Measurements from ENCODE around the gene ELP4.

DNA sequence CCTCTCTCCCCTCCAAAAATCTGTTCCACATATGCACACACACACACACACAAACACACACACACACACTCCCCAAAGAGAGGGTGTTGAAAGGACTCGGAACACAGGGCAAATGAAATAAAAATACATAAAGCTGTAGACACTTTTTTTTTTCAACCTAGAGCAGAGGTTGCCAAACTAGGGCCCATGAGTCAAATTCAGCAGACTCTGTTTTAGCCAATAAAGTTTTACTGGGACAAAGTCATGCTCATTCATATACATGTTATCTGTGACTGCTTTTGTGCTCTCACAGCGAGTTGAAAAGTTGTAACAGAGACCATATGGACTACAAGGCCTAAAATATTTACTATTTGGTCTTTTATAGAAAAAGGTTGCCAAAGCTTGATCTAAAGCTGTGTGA, 9.0 kb upstream of the ELP4 start:
- no peak for TF ChIP-seq POLR2A (IDR thresholded peaks at IDR 0.05)
- no peak for TF ChIP-seq CTCF (IDR thresholded peaks at IDR 0.05 in 4 of 5, conservative IDR thresholded peaks at IDR 0.05 in 1 of 5)
